ENCODE results near the gene HDAC4. TPM values are rescaled to one million over a fixed set of nuclear protein-coding genes. Genes with fewer than 3 reads are reported as not detected.

HDAC4 gene
- total and polyA plus RNA-seq, 2 of the 4 experiments (the other 2 are of a cell fraction): 4.1 to 7.2 TPM

DNA sequence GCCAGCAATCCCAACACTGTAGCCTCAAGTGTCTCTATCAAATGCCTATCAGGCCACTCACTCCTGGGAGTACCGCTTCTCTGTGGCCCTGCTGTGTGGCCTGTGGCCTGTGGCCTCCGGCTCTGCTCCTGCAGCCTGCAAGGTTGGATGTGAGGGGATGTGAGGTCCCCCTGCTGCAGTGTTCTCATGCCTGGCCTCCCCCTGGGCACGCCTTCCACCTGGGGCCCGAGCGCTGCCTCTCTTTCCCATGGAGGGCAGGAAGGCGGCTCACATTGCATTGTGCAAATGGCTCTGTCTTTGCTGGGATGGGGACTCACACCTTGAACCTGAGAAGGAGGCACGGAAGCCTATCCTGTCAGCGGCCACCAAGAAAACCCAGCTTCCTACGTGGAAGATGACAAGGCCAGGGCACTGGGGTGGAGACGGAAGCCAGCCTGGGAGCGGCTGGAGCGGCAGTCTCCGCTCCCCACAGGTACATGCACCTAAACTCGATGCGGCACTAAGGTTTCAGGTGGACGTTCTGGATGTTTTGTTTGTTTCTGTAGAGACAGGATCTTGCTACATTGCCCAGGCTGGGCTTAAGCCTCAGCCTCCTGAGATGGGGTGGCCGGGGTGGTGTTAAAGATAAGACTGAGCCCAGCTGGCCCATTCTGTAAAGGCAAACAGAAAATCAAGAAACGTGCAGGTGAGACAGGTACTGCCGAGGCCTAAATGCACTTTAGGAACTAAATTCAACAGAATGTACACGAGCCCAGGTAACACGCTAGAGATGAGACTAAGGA, 140.1 kb downstream of the HDAC4 start:
- no peak overlapping the region for H3K4me2 ChIP-seq (ENCODE audit: low read depth, low read length)
- no peak overlapping the region for H4K8ac ChIP-seq (ENCODE audit: low read depth in 2 of 2, low read length in 2 of 2)
- peaks cover 3% of the 10 kb centered on the region; the same call in 1 of the 2 replicates for H4K20me1 ChIP-seq (ENCODE audit: insufficient read depth, low read length)
- peaks cover 36% of the 10 kb centered on the region for H3K9me1 ChIP-seq (ENCODE audit: insufficient read depth, low read length)
- no peaks in the 10 kb centered on the region; the same call in 1 of the 2 replicates for H3K9me3 ChIP-seq (ENCODE audit: control insufficient read depth, insufficient read depth, low read length)
- no peak overlapping the region for H2AFZ ChIP-seq (replicated peaks; ENCODE audit: low read length, poor library complexity)
- in situ Hi-C loops (cut with MboI; ENCODE audit: low sequenced_read_pairs) (no loop called here), dilution Hi-C loops (cut with HindIII; ENCODE audit: low sequenced_read_pairs, unreplicated experiment) (no loop called here), intact Hi-C loops (cut with micrococcal nuclease) (no loop called here)
- no peak overlapping the region for H2AK9ac ChIP-seq (replicated peaks; ENCODE audit: low read depth, low read length, poor library complexity)
- H3K4me1 ChIP-seq (ENCODE audit: control insufficient read depth, insufficient read depth, low read length): peaks cover 37% of the 10 kb centered on the region
- DNase-seq: no peak
- H2BK15ac ChIP-seq (ENCODE audit: low read depth, low read length): no peak overlapping the region
- H3K27ac ChIP-seq (ENCODE audit: insufficient read depth, low read length): no peak overlapping the region
- no peak overlapping the region for H3K4me3 ChIP-seq (ENCODE audit: insufficient read depth, low read depth, low read length)
- no peak overlapping the region for H3K18ac ChIP-seq (ENCODE audit: low read depth, low read length)
- no peak overlapping the region for H2BK120ac ChIP-seq (ENCODE audit: low read depth, low read length)
- ATAC-seq (ENCODE audit: low read depth): no peak
- H3K9ac ChIP-seq (ENCODE audit: low read depth, low read length): no peak overlapping the region
- no peak overlapping the region for H4K91ac ChIP-seq (ENCODE audit: insufficient read depth, low read depth, low read length)
- BruUV-seq (replicated peaks): no TSS peak
- H3K4ac ChIP-seq (ENCODE audit: low read depth, low read length): no peak overlapping the region
- H2BK5ac ChIP-seq (ENCODE audit: low read depth, low read length, poor library complexity, severe bottlenecking): no peak overlapping the region
- H4K5ac ChIP-seq (ENCODE audit: low read depth, low read length): no peak overlapping the region
- H3K36me3 ChIP-seq (ENCODE audit: control insufficient read depth, insufficient read depth, low read length): no peaks in the 10 kb centered on the region
- TF ChIP-seq, protein P1, sequence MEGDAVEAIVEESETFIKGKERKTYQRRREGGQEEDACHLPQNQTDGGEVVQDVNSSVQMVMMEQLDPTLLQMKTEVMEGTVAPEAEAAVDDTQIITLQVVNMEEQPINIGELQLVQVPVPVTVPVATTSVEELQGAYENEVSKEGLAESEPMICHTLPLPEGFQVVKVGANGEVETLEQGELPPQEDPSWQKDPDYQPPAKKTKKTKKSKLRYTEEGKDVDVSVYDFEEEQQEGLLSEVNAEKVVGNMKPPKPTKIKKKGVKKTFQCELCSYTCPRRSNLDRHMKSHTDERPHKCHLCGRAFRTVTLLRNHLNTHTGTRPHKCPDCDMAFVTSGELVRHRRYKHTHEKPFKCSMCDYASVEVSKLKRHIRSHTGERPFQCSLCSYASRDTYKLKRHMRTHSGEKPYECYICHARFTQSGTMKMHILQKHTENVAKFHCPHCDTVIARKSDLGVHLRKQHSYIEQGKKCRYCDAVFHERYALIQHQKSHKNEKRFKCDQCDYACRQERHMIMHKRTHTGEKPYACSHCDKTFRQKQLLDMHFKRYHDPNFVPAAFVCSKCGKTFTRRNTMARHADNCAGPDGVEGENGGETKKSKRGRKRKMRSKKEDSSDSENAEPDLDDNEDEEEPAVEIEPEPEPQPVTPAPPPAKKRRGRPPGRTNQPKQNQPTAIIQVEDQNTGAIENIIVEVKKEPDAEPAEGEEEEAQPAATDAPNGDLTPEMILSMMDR (conservative IDR thresholded peaks at IDR 0.05; ENCODE audit: low read depth, low read length): no peak
- TF ChIP-seq NFE2L2 (IDR thresholded peaks at IDR 0.05; ENCODE audit: low read depth, low read length) (no peak), SMC3 (IDR thresholded peaks at IDR 0.05; ENCODE audit: low read depth, low read length) (no peak), CEBPB (IDR thresholded peaks at IDR 0.05; ENCODE audit: low read depth, low read length) (no peak), MXI1 (IDR thresholded peaks at IDR 0.05; ENCODE audit: borderline replicate concordance, low read depth, low read length) (no peak), MAZ (IDR thresholded peaks at IDR 0.05; ENCODE audit: borderline replicate concordance, low read depth, low read length) (no peak)
- TF ChIP-seq, protein P2, sequence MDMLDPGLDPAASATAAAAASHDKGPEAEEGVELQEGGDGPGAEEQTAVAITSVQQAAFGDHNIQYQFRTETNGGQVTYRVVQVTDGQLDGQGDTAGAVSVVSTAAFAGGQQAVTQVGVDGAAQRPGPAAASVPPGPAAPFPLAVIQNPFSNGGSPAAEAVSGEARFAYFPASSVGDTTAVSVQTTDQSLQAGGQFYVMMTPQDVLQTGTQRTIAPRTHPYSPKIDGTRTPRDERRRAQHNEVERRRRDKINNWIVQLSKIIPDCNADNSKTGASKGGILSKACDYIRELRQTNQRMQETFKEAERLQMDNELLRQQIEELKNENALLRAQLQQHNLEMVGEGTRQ (IDR thresholded peaks at IDR 0.05; ENCODE audit: low read depth, low read length): no peak
- POLR2A ChIA-PET (ENCODE audit: unreplicated experiment): no interaction called here
- peaks cover 44 to 90% of the 10 kb centered on the region in 2 experiments for H3K79me1 ChIP-seq (ENCODE audit: low read depth in 1 of 2, low read length in 2 of 2)
- no peak overlapping the region for H3K23ac ChIP-seq (ENCODE audit: low read depth, low read length)
- H3K27me3 ChIP-seq (ENCODE audit: control insufficient read depth, insufficient read depth, low read length): no peaks in the 10 kb centered on the region
- H3K14ac ChIP-seq (replicated peaks; ENCODE audit: low read depth, low read length): no peak overlapping the region
- WGBS, 2 experiments (ENCODE audit: extremely low coverage in 2 of 2, insufficient read length in 1 of 2): 90% methylated on average over 4 of the region's 21 CpGs; no CpG with 5 or more reads in 1 of the 2 experiments
- H2AK5ac ChIP-seq (ENCODE audit: low read depth, low read length): no peak overlapping the region
- H2BK20ac ChIP-seq (ENCODE audit: low read depth, low read length): no peak overlapping the region
- CTCF ChIA-PET: no interaction called here
- no peak overlapping the region for H3K56ac ChIP-seq (ENCODE audit: extremely low read depth, insufficient read depth, low read length)

Data from IMR-90 (cell line).